ENCODE results near the gene MEGF6. TPM values are rescaled to one million over a fixed set of nuclear protein-coding genes. Genes with fewer than 3 reads are reported as not detected.

MEGF6 gene
- total and polyA plus RNA-seq, 2 donors, result 14.5 to 23.5 TPM

- Histone ChIP-seq H3K4me1 (ENCODE audit: insufficient read depth) (no peaks in the 10 kb centered on the region), H3K36me3 (ENCODE audit: insufficient read depth) (no peaks in the 10 kb centered on the region), H3K4me3 (ENCODE audit: low read depth, low read length) (peak overlapping the region; percentile 64), H3K27ac (ENCODE audit: low read depth) (peak overlapping the region; percentile 77)
- WGBS, result 1% methylated on average over 96 of the region's 96 CpGs
- DNase-seq (ENCODE audit: extremely low spot score), result peak; percentile 50
Measured at GRCh38 chr1:3530926-3531818, 80.1 kb downstream of the MEGF6 start.

- peak overlapping the region; percentile 77 for H3K27ac ChIP-seq (ENCODE audit: low read depth)
- DNase-seq (ENCODE audit: extremely low spot score), result no peak
- H3K36me3 ChIP-seq (ENCODE audit: insufficient read depth), result no peaks in the 10 kb centered on the region
- H3K4me1 ChIP-seq (ENCODE audit: insufficient read depth), result no peaks in the 10 kb centered on the region
- 46% methylated on average over 32 of the region's 32 CpGs for WGBS
- H3K4me3 ChIP-seq (ENCODE audit: low read depth, low read length), result peak overlapping the region; percentile 64
Measured at GRCh38 chr1:3530086-3530925, 81.0 kb downstream of the MEGF6 start.

DNA sequence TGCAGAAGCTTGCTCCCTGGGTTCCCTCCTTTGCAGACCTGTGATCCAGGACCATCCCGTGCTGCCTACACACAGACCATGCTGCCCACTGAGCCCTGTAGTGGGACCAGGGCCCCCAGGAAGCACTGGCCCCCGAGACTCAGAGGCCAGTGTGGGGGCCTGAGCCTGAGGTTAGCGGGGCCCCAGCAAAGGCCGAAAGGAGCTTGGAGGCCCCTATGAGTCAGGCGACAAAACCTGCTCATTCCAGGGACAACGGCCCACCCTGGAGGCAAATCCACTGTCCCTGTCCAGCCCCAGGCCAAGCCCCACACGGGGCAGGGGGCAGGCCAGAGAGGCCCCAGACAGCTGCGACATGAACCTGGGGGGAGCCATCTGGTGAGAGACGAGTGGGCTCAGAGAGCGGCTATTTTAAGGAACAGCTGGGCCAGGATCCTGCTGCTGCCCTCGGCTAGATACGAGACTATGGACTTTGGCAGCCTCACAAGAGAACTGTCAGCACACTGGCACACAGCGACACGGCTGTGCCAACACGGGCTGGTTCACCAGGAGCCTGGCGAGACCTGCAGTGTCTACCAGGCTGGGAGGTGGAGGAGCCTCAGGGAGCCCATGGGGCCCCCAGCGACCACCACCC is 82.1 kb downstream of the MEGF6 start:
- H3K36me3 ChIP-seq (ENCODE audit: insufficient read depth), result no peaks in the 10 kb centered on the region
- H3K27ac ChIP-seq (ENCODE audit: low read depth), result no peak overlapping the region
- no peak overlapping the region for H3K4me3 ChIP-seq (ENCODE audit: low read depth, low read length)
- H3K4me1 ChIP-seq (ENCODE audit: insufficient read depth), result no peaks in the 10 kb centered on the region
- no peak for DNase-seq (ENCODE audit: extremely low spot score)
- 66% methylated on average over 17 of the region's 17 CpGs for WGBS

DNA sequence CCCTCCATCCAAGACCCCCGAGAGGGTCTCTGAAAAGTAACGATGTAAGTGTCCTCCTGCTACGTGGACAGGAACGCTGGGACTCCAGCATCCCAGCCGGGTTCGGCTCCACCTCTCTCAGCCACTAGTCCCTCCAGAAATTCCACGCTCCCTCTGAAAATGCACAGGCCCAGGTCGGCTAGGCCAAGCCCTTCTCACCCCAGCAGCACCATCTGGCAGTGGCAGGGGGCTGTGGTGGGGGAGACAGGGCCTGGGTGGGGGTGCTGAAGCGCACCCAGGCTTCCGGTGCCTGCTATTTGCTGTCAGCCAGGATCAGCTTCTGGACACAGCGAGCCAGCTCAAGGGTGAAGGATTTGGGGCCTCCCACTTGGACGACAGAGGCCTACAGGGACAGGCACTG is 83.5 kb downstream of the MEGF6 start:
- Histone ChIP-seq H3K36me3 (ENCODE audit: insufficient read depth) (no peaks in the 10 kb centered on the region), H3K4me1 (ENCODE audit: insufficient read depth) (no peaks in the 10 kb centered on the region), H3K27ac (ENCODE audit: low read depth) (no peak overlapping the region), H3K4me3 (ENCODE audit: low read depth, low read length) (no peak overlapping the region)
- WGBS, result 86% methylated on average over 12 of the region's 12 CpGs
- no peak for DNase-seq (ENCODE audit: extremely low spot score)

- Histone ChIP-seq H3K27ac (ENCODE audit: low read depth) (no peak overlapping the region), H3K4me1 (ENCODE audit: insufficient read depth) (no peaks in the 10 kb centered on the region), H3K36me3 (ENCODE audit: insufficient read depth) (no peaks in the 10 kb centered on the region), H3K4me3 (ENCODE audit: low read depth, low read length) (no peak overlapping the region)
- no peak for DNase-seq (ENCODE audit: extremely low spot score)
- WGBS, result 89% methylated on average over 24 of the region's 24 CpGs
Measured at GRCh38 chr1:3525551-3526482, 85.5 kb downstream of the MEGF6 start.

GRCh38 chr1:3524556-3525203 is 86.6 kb downstream of the MEGF6 start:
- no peak for DNase-seq (ENCODE audit: extremely low spot score)
- Histone ChIP-seq H3K4me3 (ENCODE audit: low read depth, low read length) (no peak overlapping the region), H3K36me3 (ENCODE audit: insufficient read depth) (no peaks in the 10 kb centered on the region), H3K27ac (ENCODE audit: low read depth) (no peak overlapping the region), H3K4me1 (ENCODE audit: insufficient read depth) (no peaks in the 10 kb centered on the region)
- WGBS, result 88% methylated on average over 20 of the region's 20 CpGs

DNA sequence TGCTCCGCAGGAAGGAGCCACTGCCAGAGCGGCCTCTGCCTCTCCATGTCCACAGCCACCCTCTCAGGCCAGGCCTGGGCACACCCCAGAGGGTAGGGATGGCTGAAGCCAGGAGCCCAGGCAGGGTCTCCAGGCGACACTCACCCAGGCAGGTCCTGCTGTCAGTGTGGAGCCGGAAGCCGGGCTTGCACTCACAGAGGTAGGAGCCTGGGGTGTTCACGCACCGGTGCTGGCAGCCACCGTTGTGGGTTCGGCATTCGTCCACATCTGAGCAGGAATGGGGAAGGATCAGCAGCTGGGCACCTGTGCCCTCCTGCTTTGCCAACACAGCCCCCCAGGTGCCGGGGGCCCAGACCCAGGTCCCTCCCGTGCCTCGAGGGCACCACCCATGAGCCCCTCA is 87.3 kb downstream of the MEGF6 start:
- no peak overlapping the region for H3K4me3 ChIP-seq (ENCODE audit: low read depth, low read length)
- no peak for DNase-seq (ENCODE audit: extremely low spot score)
- no peak overlapping the region for H3K27ac ChIP-seq (ENCODE audit: low read depth)
- 95% methylated on average over 13 of the region's 13 CpGs for WGBS
- no peaks in the 10 kb centered on the region for H3K4me1 ChIP-seq (ENCODE audit: insufficient read depth)
- no peaks in the 10 kb centered on the region for H3K36me3 ChIP-seq (ENCODE audit: insufficient read depth)

- H3K36me3 ChIP-seq (ENCODE audit: insufficient read depth), result no peaks in the 10 kb centered on the region
- DNase-seq (ENCODE audit: extremely low spot score), result no peak
- WGBS, result 77% methylated on average over 19 of the region's 19 CpGs
- H3K4me1 ChIP-seq (ENCODE audit: insufficient read depth), result no peaks in the 10 kb centered on the region
- H3K4me3 ChIP-seq (ENCODE audit: low read depth, low read length), result no peak overlapping the region
- H3K27ac ChIP-seq (ENCODE audit: low read depth), result no peak overlapping the region
Measured at GRCh38 chr1:3522564-3523265, 88.6 kb downstream of the MEGF6 start.

DNA sequence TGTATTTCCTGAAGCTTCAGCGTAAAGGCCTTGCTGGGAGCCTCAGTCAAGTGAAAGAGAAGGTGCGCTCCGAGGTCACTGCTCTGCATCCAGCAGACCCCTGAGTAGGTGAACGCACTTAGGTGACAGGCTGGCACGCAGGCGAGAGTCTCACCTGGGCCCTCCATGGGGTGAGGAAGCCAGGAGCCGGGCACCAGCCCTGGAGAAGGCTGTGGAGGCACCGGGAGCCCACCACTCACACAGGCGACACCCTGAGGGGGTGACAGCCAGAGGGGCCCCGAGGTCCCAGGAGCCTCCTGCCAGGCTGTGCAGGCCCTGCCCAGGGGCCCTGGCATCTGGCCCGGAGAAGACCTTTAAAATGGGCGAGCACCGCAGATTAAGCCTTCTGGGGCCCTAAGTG is 89.2 kb downstream of the MEGF6 start:
- WGBS, result 93% methylated on average over 13 of the region's 13 CpGs
- no peak overlapping the region for H3K27ac ChIP-seq (ENCODE audit: low read depth)

GRCh38 chr1:3521426-3521825 is 89.9 kb downstream of the MEGF6 start:
- Histone ChIP-seq H3K4me1 (ENCODE audit: insufficient read depth) (no peaks in the 10 kb centered on the region), H3K36me3 (ENCODE audit: insufficient read depth) (no peaks in the 10 kb centered on the region), H3K27ac (ENCODE audit: low read depth) (no peak overlapping the region), H3K4me3 (ENCODE audit: low read depth, low read length) (no peak overlapping the region)
- 90% methylated on average over 16 of the region's 16 CpGs for WGBS
- no peak for DNase-seq (ENCODE audit: extremely low spot score)

More for the DNA sequence above, 89.2 kb downstream of the MEGF6 start:
- H3K4me1 ChIP-seq (ENCODE audit: insufficient read depth), result no peaks in the 10 kb centered on the region
- no peaks in the 10 kb centered on the region for H3K36me3 ChIP-seq (ENCODE audit: insufficient read depth)
- no peak for DNase-seq (ENCODE audit: extremely low spot score)
- H3K4me3 ChIP-seq (ENCODE audit: low read depth, low read length), result no peak overlapping the region

GRCh38 chr1:3520419-3521378 is 90.6 kb downstream of the MEGF6 start:
- Histone ChIP-seq H3K27ac (ENCODE audit: low read depth) (no peak overlapping the region), H3K4me3 (ENCODE audit: low read depth, low read length) (no peak overlapping the region), H3K4me1 (ENCODE audit: insufficient read depth) (no peaks in the 10 kb centered on the region), H3K36me3 (ENCODE audit: insufficient read depth) (no peaks in the 10 kb centered on the region)
- no peak for DNase-seq (ENCODE audit: extremely low spot score)
- WGBS, result 89% methylated on average over 24 of the region's 24 CpGs
